Measurements from ENCODE around the gene KASH5. TPM values are rescaled to one million over a fixed set of nuclear protein-coding genes. Genes with fewer than 3 reads are reported as not detected.

The KASH5 gene
- total and polyA plus RNA-seq, 2 donors = 0.09 TPM

- Histone ChIP-seq H3K4me1 (ENCODE audit: control insufficient read depth in 2 of 2, insufficient read depth in 2 of 2, low read length in 2 of 2) (peaks cover 4 to 33% of the 10 kb centered on the region in 2 donors), H3K9me3 (ENCODE audit: control insufficient read depth in 2 of 2, insufficient read depth in 1 of 2, low read length in 1 of 2) (peaks cover 0 to 11% of the 10 kb centered on the region in 2 donors), H3K27ac (ENCODE audit: low read depth in 1 of 2, low read length in 1 of 2) (no peak overlapping the region), H3K27me3 (ENCODE audit: control insufficient read depth in 2 of 2, insufficient read depth in 1 of 2, low read length in 1 of 2) (peaks cover 70 to 100% of the 10 kb centered on the region in 2 donors), H3K36me3 (ENCODE audit: control insufficient read depth in 2 of 2, insufficient read depth in 2 of 2, low read length in 1 of 2) (no peaks in the 10 kb centered on the region), H3K4me3 (ENCODE audit: low read length in 2 of 2) (peak overlapping the region in 1 of 2 donors; percentile 12)
- whole genome bisulfite sequencing = 6% methylated on average over 58 of the region's 58 CpGs
- DNase-seq (ENCODE audit: low read depth in 6 of 9, low spot score in 9 of 9) = peak in 1 of 9 donors; percentile 44
These were observed 34.5 kb downstream of the KASH5 start for GRCh38 chr19:49422407-49423070.

- peaks cover 0 to 18% of the 10 kb centered on the region in 2 donors for H3K9me3 ChIP-seq (ENCODE audit: control insufficient read depth in 2 of 2, insufficient read depth in 1 of 2, low read length in 1 of 2)
These were observed 35.3 kb downstream of the KASH5 start, which contains the start of gene PTH2 for GRCh38 chr19:49423071-49423984. Gene PTH2, minus strand, starts transcription at chr19:49423441. Its CDS starts 102 bp downstream, at chr19:49423339.

GRCh38 chr19:49423985-49424303 is 35.9 kb downstream of the KASH5 start:
- Histone ChIP-seq H3K4me1 (ENCODE audit: control insufficient read depth in 2 of 2, insufficient read depth in 2 of 2, low read length in 2 of 2) (peaks cover 4 to 33% of the 10 kb centered on the region in 2 donors), H3K27ac (ENCODE audit: low read depth in 1 of 2, low read length in 1 of 2) (no peak overlapping the region), H3K9me3 (ENCODE audit: control insufficient read depth in 2 of 2, insufficient read depth in 1 of 2, low read length in 1 of 2) (peaks cover 0 to 19% of the 10 kb centered on the region in 2 donors), H3K27me3 (ENCODE audit: control insufficient read depth in 2 of 2, insufficient read depth in 1 of 2, low read length in 1 of 2) (peaks cover 80 to 100% of the 10 kb centered on the region in 2 donors), H3K36me3 (ENCODE audit: control insufficient read depth in 2 of 2, insufficient read depth in 2 of 2, low read length in 1 of 2) (no peaks in the 10 kb centered on the region), H3K4me3 (ENCODE audit: low read length in 2 of 2) (no peak overlapping the region)
- DNase-seq (ENCODE audit: low read depth in 6 of 9, low spot score in 9 of 9) = peak in 1 of 9 donors; percentile 62
- WGBS = 0% methylated on average over 3 of the region's 3 CpGs

More at GRCh38 chr19:49423071-49423984, 35.3 kb downstream of the KASH5 start, which contains the start of gene PTH2:
- Histone ChIP-seq H3K36me3 (ENCODE audit: control insufficient read depth in 2 of 2, insufficient read depth in 2 of 2, low read length in 1 of 2) (no peaks in the 10 kb centered on the region), H3K27ac (ENCODE audit: low read depth in 1 of 2, low read length in 1 of 2) (no peak within 1 kb of the TSS), H3K4me1 (ENCODE audit: control insufficient read depth in 2 of 2, insufficient read depth in 2 of 2, low read length in 2 of 2) (peaks cover 4 to 30% of the 10 kb centered on the region in 2 donors), H3K27me3 (ENCODE audit: control insufficient read depth in 2 of 2, insufficient read depth in 1 of 2, low read length in 1 of 2) (peaks cover 75 to 100% of the 10 kb centered on the region in 2 donors), H3K4me3 (ENCODE audit: low read length in 2 of 2) (peak within 1 kb of the TSS in 1 of 2 donors; percentile 12)
- no peak for DNase-seq (ENCODE audit: low read depth in 6 of 9, low spot score in 9 of 9)
- WGBS = 10% methylated on average over 42 of the region's 42 CpGs

DNA sequence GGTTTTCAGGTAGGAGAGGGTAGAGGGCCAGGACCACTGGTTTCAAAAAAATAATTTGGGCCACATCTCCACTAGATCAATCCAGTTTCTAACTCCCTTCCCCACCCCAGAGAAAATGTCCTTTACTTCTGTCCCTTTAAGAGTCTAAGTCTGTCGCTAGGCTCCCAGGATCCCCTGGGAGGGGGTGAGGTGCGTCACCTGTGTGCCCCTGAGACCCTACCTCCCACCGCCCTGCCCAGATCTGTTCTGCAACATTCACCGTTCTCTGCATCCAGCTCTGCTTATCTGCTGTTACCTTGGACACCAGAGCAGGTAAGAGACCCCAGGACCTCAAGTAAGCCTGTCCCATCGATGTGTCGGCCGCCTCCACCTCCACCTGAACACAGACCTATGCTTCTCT is 37.1 kb downstream of the KASH5 start, which contains the start of gene GFY:
TSS of gene GFY (plus strand) at position 211 of the 400 bp plus-strand sequence. CDS start 1,043 bp downstream, outside the sequence.
- 68% methylated on average over 7 of the region's 7 CpGs for WGBS
- H3K27ac ChIP-seq (ENCODE audit: low read depth in 1 of 2, low read length in 1 of 2) = no peak within 1 kb of the TSS

GRCh38 chr19:49425922-49426592 is 38.0 kb downstream of the KASH5 start:
- WGBS = 6% methylated on average over 30 of the region's 30 CpGs
- DNase-seq (ENCODE audit: low read depth in 6 of 9, low spot score in 9 of 9) = no peak
- Histone ChIP-seq H3K4me1 (ENCODE audit: control insufficient read depth in 2 of 2, insufficient read depth in 2 of 2, low read length in 2 of 2) (peaks cover 4 to 32% of the 10 kb centered on the region in 2 donors), H3K36me3 (ENCODE audit: control insufficient read depth in 2 of 2, insufficient read depth in 2 of 2, low read length in 1 of 2) (no peaks in the 10 kb centered on the region), H3K27ac (ENCODE audit: low read depth in 1 of 2, low read length in 1 of 2) (no peak overlapping the region), H3K9me3 (ENCODE audit: control insufficient read depth in 2 of 2, insufficient read depth in 1 of 2, low read length in 1 of 2) (peaks cover 0 to 19% of the 10 kb centered on the region in 2 donors), H3K4me3 (ENCODE audit: low read length in 2 of 2) (no peak overlapping the region), H3K27me3 (ENCODE audit: control insufficient read depth in 2 of 2, insufficient read depth in 1 of 2, low read length in 1 of 2) (peaks cover 83 to 100% of the 10 kb centered on the region in 2 donors)

More for the DNA sequence above, 37.1 kb downstream of the KASH5 start, which contains the start of gene GFY:
- Histone ChIP-seq H3K9me3 (ENCODE audit: control insufficient read depth in 2 of 2, insufficient read depth in 1 of 2, low read length in 1 of 2) (peaks cover 0 to 19% of the 10 kb centered on the region in 2 donors), H3K4me1 (ENCODE audit: control insufficient read depth in 2 of 2, insufficient read depth in 2 of 2, low read length in 2 of 2) (peaks cover 4 to 33% of the 10 kb centered on the region in 2 donors), H3K4me3 (ENCODE audit: low read length in 2 of 2) (no peak within 1 kb of the TSS), H3K36me3 (ENCODE audit: control insufficient read depth in 2 of 2, insufficient read depth in 2 of 2, low read length in 1 of 2) (no peaks in the 10 kb centered on the region), H3K27me3 (ENCODE audit: control insufficient read depth in 2 of 2, insufficient read depth in 1 of 2, low read length in 1 of 2) (peaks cover 85 to 100% of the 10 kb centered on the region in 2 donors)
- no peak for DNase-seq (ENCODE audit: low read depth in 6 of 9, low spot score in 9 of 9)

GRCh38 chr19:49427339-49427738 is 39.3 kb downstream of the KASH5 start:
- Histone ChIP-seq H3K36me3 (ENCODE audit: control insufficient read depth in 2 of 2, insufficient read depth in 2 of 2, low read length in 1 of 2) (no peaks in the 10 kb centered on the region), H3K27ac (ENCODE audit: low read depth in 1 of 2, low read length in 1 of 2) (no peak overlapping the region), H3K4me1 (ENCODE audit: control insufficient read depth in 2 of 2, insufficient read depth in 2 of 2, low read length in 2 of 2) (peaks cover 2 to 27% of the 10 kb centered on the region in 2 donors), H3K9me3 (ENCODE audit: control insufficient read depth in 2 of 2, insufficient read depth in 1 of 2, low read length in 1 of 2) (peaks cover 3 to 25% of the 10 kb centered on the region in 2 donors), H3K27me3 (ENCODE audit: control insufficient read depth in 2 of 2, insufficient read depth in 1 of 2, low read length in 1 of 2) (peaks cover 85 to 100% of the 10 kb centered on the region in 2 donors), H3K4me3 (ENCODE audit: low read length in 2 of 2) (no peak overlapping the region)
- no peak for DNase-seq (ENCODE audit: low read depth in 6 of 9, low spot score in 9 of 9)
- WGBS = 61% methylated on average over 12 of the region's 12 CpGs

- Histone ChIP-seq H3K4me3 (ENCODE audit: low read length in 2 of 2) (no peak overlapping the region), H3K27ac (ENCODE audit: low read depth in 1 of 2, low read length in 1 of 2) (no peak overlapping the region), H3K4me1 (ENCODE audit: control insufficient read depth in 2 of 2, insufficient read depth in 2 of 2, low read length in 2 of 2) (peaks cover 0 to 21% of the 10 kb centered on the region in 2 donors), H3K27me3 (ENCODE audit: control insufficient read depth in 2 of 2, insufficient read depth in 1 of 2, low read length in 1 of 2) (peaks cover 85 to 100% of the 10 kb centered on the region in 2 donors), H3K9me3 (ENCODE audit: control insufficient read depth in 2 of 2, insufficient read depth in 1 of 2, low read length in 1 of 2) (peaks cover 3 to 25% of the 10 kb centered on the region in 2 donors), H3K36me3 (ENCODE audit: control insufficient read depth in 2 of 2, insufficient read depth in 2 of 2, low read length in 1 of 2) (no peaks in the 10 kb centered on the region)
- 2% methylated on average over 45 of the region's 45 CpGs for WGBS
- DNase-seq (ENCODE audit: low read depth in 6 of 9, low spot score in 9 of 9) = no peak
These were observed 40.0 kb downstream of the KASH5 start for GRCh38 chr19:49427855-49428546.
